ENCODE results near the gene FAM111A.
"Not testable (repeated sequence)": the region's sequence is repeated elsewhere in the genome, so short reads cannot be mapped to it uniquely, and the experiment has no call there.

FAM111A gene

GRCh38 chr11:59097113-59097708, 45.4 kb upstream of the FAM111A start:
- POLR2A ChIA-PET: no interaction called here
- Histone ChIP-seq H3K36me3 (ENCODE audit: control insufficient read depth in 2 of 2, insufficient read depth in 1 of 2, low read length in 2 of 2) (no peaks in the 10 kb centered on the region), H3K4me3 (ENCODE audit: low read depth, low read length) (no peak overlapping the region), H3K4me1 (ENCODE audit: control insufficient read depth, insufficient read depth, low read length) (no peaks in the 10 kb centered on the region), H3K27ac (ENCODE audit: extremely low read depth, low read depth, low read length) (no peak overlapping the region), H3K9me3 (ENCODE audit: control insufficient read depth, insufficient read depth, low read depth, low read length) (no peaks in the 10 kb centered on the region)
- CTCF ChIA-PET: interaction anchor here (0.6 to 1.6 kb wide), 15 partner anchors 10 to 293 kb away, joined by 3 to 10 read pairs (median 3); partner anchors contain the start of gene FAM111B
- TF ChIP-seq ZBTB20 (tag by site-specific recombination; IDR thresholded peaks at IDR 0.05): no peak
- no peak for TF ChIP-seq ZFHX2 (tag by site-specific recombination; conservative IDR thresholded peaks at IDR 0.05)
- TF ChIP-seq KLF1 (tag by site-specific recombination; IDR thresholded peaks at IDR 0.05): no peak
- no peak for TF ChIP-seq ZNF23 (tag by site-specific recombination; IDR thresholded peaks at IDR 0.05; ENCODE audit: borderline replicate concordance)
- no peak for TF ChIP-seq ZNF16 (tag by site-specific recombination; IDR thresholded peaks at IDR 0.05; ENCODE audit: low read depth)
- TF ChIP-seq ZNF660 (tag by site-specific recombination; IDR thresholded peaks at IDR 0.05): 0 out of 2 replicates have a peak, but pooled peaks have one; percentile 29
- no peak for TF ChIP-seq ZNF121 (tag by site-specific recombination; IDR thresholded peaks at IDR 0.05)
- no peak for TF ChIP-seq ZNF670 (tag by site-specific recombination; IDR thresholded peaks at IDR 0.05; ENCODE audit: low read depth)
- TF ChIP-seq ZNF133 (tag by site-specific recombination; IDR thresholded peaks at IDR 0.05): no peak
- TF ChIP-seq ZNF248 (tag by site-specific recombination; IDR thresholded peaks at IDR 0.05): no peak
- no peak for TF ChIP-seq ZNF148 (tag by site-specific recombination; IDR thresholded peaks at IDR 0.05; ENCODE audit: borderline replicate concordance)
- TF ChIP-seq ZBTB10 (tag by site-specific recombination; IDR thresholded peaks at IDR 0.05): no peak
- 0 out of 2 replicates have a peak, but pooled peaks have one; percentile 10 for TF ChIP-seq CTCF (tag by site-specific recombination; IDR thresholded peaks at IDR 0.05)
- TF ChIP-seq ZNF654 (tag by site-specific recombination; IDR thresholded peaks at IDR 0.05; ENCODE audit: low read depth): peak; percentile 9; the same call in 1 of the 2 replicates
- no peak for TF ChIP-seq ZNF214 (tag by site-specific recombination; IDR thresholded peaks at IDR 0.05; ENCODE audit: borderline replicate concordance)
- TF ChIP-seq SP7 (tag by site-specific recombination; IDR thresholded peaks at IDR 0.05): no peak
- no peak for TF ChIP-seq ZNF76 (tag by site-specific recombination; IDR thresholded peaks at IDR 0.05; ENCODE audit: borderline replicate concordance, low read depth)
- no peak for TF ChIP-seq MEIS1 (CRISPR knock-in tag; IDR thresholded peaks at IDR 0.05; ENCODE audit: borderline replicate concordance)
- TF ChIP-seq ZNF350 (tag by site-specific recombination; IDR thresholded peaks at IDR 0.05): no peak
- no peak for TF ChIP-seq BCL11B (tag by site-specific recombination; IDR thresholded peaks at IDR 0.05; ENCODE audit: low read depth)
- TF ChIP-seq ZNF558 (tag by site-specific recombination; IDR thresholded peaks at IDR 0.05): no peak
- no peak for TF ChIP-seq ZFP69B (tag by site-specific recombination; IDR thresholded peaks at IDR 0.05)

GRCh38 chr11:59097938-59098337, 44.7 kb upstream of the FAM111A start:
- H3K36me3 ChIP-seq (ENCODE audit: control insufficient read depth in 2 of 2, insufficient read depth in 1 of 2, low read length in 2 of 2); H3K4me1 ChIP-seq (ENCODE audit: control insufficient read depth, insufficient read depth, low read length); H3K9me3 ChIP-seq (ENCODE audit: control insufficient read depth, insufficient read depth, low read depth, low read length); POLR2A ChIA-PET; H3K27ac ChIP-seq (ENCODE audit: extremely low read depth, low read depth, low read length); H3K4me3 ChIP-seq (ENCODE audit: low read depth, low read length): not testable (repeated sequence)
- CTCF ChIA-PET: interaction anchor here (0.6 to 1.4 kb wide), 9 partner anchors 9 to 293 kb away, joined by 3 to 10 read pairs (median 3); partner anchors contain the start of gene FAM111B
